A673 (cell line): ENCODE results near the gene SLU7.

Experiments used
- CTCF ChIP-seq: fragments of 300-800, 200-600 bp; sonication (generic); conservative IDR thresholded peaks from 2 replicates; pipeline ENCODE4 v1.5.1; 2017; ENCODE audit warnings: low read depth, mild to moderate bottlenecking, antibody characterized with exemption, low read length, moderate library complexity, mixed read lengths
- EZH2 ChIP-seq: fragments of 200-600 bp; sonication (generic); IDR thresholded peaks from 2 replicates; pipeline ENCODE4 v1.6.1; 2017; ENCODE audit warnings: borderline replicate concordance, low read depth, mild to moderate bottlenecking, mixed read lengths, antibody characterized with exemption, low read length; ENCODE audit not compliant: poor library complexity, severe bottlenecking

- TF ChIP-seq CTCF (no peak), EZH2 (no peak)
Measured at GRCh38 chr5:160448886-160449285, 30.0 kb upstream of the SLU7 start.
